ELR (cell line): ENCODE results near the gene CSF3R.

Experiments used
- DNase-seq: peaks from one replicate; pipeline ENCODE4 v3.0.0-alpha.2; 2015; ENCODE audit warnings: low read depth

Gene CSF3R

DNA sequence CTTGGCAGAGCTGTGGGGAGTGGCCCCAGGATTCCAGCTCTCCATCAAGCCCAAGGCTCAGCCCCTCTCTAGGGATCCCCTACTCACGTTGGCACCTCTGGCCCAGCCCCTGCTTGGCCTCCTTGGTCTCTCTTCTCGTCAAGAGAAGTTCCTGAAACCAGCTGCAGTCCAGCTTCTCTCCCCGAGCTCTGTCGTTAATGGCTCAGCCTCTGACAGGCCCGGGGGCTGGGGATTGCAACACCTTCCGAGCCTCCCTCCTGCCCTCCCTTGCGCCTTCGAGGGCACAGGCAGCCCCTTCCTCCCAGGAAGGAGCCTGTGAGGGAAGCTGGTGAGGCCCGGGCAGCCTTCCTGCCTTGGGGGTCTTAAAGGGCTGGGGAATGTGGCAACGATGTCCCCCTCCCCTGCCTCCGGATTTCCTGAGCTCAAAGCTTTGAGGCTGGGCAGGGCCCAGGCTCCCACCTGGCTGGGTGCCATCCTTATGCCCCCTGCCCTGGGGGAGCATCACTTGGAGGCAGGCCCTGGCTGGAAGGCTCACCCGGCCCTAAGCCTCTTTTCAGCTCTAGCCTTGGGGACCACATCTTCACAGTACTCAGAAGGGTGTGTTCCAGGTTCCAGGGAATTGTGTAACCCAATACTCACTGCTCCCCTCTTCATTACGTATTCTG lies at the start of gene CSF3R:
Gene CSF3R (minus strand): TSS at position 190 of the 665 bp plus-strand sequence. CDS start 3,417 bp downstream, outside the sequence.
- DNase-seq: no peak

DNA sequence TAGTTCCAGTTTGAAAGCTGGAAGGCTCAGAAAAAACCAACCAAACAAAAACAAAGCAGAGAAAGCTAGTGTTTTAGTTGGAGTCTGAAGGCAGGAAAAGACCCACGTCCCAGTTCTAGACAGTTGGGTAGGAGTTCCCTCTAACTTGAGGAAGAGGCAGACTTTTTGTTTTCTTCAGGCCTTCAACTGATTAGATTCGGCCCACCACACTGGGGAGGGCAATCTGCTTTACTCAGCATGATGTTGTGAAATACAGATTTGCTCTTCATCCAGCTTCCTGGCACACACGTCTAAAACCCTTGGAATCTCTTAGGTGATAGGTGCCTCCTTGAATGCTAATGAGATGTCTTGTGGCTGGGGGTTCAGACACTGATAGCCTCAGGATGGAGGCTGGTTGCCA lies 49.1 kb upstream of the CSF3R start:
- DNase-seq: no peak

DNA sequence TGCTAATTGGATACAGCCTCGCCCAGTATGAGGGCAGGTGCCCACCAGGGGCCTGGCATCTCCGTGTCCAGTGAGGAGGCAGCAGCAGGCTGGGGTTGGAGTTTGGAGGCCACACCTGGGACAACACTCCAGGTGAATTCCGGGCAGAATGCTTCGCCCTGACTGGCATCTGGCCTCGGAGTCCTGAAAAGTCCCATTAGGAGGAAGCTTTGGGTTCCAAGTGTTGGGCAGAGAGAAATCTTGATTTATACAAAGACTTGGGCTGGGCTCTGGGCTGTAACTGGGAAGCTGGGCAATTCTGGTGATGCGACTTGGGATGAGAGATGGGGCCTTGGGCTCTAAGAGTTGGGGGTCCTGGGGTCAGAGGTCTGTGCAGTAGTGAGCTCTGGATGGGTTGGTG lies 48.1 kb upstream of the CSF3R start:
- DNase-seq: no peak

DNA sequence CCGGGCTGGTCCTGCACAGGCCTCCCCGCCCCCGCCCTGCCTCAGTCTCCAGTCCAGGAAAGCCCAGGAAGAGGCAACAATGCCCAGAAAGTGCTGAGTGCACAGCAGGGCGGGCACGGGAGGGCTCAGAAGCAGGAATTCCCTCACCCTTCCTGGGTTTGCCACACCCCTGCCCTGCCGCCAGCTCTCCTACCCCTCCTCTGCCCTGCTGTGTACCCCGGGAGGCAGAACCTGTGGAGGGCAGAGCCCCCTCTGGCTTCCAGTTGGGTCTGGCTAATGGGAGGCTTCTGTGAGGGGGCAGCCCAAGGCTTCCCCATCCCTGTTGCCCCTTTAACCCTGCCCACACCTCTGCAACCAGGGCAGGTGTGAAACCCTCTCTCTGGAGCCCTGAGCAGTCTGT lies 47.5 kb upstream of the CSF3R start:
- no peak for DNase-seq

DNA sequence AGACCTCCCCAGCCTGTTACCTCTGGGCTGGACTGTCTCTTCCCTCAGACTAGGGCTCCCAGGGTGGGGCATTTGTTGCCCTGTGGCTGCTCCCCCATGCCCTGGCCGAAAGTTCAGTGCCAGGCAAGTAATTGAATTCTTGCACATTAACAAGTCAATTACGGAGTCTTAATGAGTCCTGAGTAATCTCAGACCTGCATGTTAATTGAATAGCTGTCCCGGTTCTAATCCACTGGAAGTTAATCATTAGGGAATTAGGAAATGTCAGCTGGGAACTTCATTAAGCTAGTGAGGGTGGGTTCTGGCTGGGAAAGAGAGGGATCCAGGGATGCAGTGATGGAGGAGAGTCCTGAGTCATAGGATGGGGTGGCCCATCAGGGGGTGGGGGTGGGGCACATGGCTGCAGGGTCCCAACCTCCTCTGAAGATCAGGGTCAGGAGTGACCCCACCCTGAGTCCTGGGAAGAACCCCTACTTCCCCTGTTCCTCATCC lies 47.1 kb upstream of the CSF3R start:
- DNase-seq: no peak

DNA sequence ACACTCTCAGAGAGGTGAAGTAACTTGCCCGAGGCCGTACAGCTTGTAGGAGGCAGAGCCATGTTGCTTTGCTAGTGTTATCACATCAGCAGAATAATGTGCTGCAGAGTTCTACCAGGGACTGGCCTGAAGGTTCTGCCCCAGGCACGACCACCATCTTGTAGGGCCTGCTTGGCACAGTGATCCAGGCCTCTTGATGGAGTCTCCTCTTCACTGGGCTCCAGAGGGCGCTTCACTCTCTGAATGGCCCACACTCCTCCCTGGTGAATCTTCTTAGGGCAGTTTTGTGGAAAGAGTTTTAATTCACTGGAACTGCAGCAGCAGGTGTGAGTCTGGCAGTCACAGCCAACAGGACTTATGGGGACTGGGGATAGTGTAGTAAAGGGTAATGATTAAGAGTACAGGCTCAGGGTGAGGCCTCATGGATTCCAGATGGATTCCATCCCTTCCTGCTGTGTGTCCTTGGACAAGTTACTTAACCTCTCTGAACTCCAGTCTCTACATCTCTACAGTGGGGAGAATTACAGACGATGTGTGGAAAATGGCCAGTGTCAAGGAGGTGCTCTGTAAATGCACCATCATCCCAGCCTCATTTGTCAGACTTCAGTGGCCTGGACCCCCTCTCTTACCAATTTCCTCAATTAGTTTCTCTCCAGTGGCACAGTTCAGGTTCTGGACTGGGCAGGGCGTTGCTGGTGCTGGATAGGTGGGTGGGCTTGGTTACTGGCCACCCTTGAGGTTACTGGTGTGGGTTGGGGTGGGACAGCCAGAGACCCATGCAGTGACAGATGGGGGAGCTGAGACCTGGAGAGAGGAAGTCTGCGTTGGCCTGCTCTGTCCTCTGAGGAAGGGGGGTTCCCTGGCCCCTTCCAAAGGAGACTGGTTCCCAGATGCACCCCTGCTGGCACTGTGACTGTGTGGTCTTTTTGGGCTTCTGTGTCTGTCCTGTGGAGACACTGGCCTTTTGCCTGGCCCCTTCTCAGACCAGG lies 45.9 kb upstream of the CSF3R start:
- DNase-seq: peak; percentile 16

DNA sequence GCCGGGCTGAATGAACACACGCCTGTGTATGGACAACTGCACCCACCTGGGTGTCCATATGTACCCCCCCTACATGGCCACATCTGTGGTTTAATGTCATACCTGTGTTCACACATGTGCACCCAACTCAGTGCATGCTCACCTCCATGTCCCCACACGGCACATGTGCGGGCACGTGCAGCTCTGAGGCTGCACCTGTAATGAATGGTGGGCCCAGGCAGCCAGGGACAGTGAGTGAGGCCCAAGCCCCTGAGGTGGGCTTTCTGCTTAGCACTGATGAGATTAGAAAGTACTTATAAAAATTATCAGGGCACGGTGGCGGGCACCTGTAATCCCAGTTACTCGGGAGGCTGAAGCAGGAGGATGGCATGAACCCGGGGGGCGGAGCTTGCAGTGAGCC lies 42.5 kb upstream of the CSF3R start:
- DNase-seq: no peak

DNA sequence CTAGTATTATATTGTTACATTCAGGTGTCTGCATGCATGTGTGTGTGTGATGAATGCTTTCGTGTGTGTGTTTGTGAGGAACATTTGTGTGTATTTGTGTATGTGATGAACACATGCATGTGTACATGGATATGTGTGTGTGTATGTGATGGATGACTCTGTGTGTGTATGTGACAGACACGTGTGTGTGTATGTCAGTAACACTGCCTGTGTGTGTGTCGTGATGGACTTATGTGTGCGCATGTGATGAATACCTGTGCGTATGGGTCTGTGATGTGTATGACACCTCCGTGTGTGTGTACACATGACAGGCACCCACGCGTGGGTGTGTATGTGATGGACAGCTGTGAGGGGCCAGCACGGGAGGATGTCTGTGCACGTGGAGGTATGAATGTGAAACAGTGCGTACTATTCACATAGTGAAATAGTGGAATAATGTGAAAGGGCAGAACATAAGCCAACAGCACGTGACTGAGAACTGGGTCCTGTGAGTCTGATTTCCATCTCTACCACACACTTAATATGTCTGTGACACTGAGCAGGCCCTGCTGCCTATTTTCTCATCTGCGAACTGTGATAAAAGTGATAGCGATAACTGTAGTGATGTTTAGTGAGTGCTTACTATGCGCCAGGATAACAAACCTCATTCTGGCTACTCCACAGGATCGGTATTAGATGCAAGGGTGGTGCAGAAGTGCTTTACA lies 41.8 kb upstream of the CSF3R start:
- no peak for DNase-seq

DNA sequence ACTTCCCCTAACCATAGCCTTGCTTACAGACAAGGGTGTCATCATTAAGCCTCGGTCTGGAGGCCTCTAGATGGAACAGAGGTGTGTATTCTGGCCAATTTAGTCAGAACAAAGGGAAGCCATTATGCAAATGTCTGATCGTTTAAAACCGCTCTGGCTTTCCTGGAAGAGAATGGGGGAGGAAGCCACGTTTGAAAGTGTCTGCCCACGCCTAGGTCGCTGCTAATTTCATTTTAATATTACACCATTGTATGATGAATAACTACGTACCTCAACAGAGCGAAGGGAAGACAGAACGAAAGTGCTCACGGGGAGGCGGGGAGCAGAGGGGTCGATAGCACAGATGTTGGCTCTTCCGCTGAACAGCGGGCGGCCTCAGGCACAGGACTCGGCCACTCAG lies 41.1 kb upstream of the CSF3R start:
- no peak for DNase-seq

DNA sequence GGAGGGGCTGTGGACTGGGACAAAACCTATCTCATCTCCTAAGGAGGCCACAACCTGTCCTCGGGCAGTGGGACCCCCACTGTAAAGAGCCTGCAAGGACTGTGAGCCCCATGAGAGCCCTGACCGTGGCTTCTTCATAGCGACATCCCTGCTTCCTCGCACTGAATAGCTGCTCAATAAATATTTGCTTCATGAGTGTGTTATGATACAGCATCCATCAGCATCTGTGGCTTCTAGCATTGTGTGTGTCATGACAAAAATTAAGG lies 40.5 kb upstream of the CSF3R start:
- DNase-seq: peak; percentile 26

DNA sequence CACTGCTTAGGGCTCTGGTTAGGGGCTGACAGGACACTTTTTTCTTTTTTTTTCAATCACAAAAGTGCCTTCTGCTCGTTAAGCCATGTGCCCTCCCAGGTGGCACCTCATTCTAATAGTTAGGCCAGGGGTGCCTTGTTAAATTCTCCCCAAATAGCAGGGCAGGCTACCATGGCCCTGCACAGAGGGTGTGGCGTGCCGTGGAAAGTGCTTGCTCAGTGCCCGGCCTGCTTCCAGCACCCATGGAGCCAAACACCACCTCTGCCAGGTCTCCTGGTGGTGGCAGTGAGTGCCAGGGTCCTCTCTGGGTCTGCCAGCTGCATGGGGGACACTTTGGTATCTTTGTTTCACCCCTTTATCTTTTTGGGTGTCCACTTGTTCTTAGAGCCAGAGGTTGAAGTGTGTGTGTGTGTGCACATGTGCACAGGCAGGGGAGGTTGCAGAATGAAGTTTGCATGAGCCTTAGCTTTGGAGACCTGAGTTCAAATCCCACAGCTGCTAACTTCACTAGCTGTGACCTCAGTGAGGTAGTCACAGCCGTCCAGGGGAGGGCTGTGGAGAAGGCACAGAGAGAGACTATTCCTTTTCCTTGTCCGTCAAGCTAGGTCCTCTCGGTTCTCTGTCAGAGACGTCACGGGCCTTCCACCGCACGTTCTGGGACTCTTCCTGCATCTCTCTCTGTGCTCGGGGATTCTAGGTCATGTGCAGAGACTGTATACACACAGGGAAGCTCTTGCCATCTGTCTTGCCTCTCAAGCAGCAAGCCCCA lies 39.9 kb upstream of the CSF3R start:
- DNase-seq: no peak

DNA sequence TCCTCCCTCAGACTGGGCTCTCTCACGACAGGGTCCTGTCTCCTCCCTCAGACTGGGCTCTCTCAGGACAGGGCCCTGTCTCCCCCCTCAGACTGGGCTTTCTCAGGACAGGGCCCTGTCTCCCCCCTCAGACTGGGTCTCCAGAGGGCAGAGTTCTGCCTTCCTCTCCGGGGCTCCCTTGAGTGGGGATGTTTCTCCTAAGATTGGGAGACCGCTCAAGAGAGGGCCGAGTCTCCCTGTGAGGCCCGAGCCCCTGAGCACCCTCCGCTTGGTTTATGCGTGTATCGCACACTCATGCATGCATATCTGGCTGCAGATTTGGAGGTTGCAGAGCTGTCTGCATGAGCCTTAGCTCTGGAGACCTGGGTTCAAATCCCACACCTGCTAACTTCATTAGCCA lies 39.3 kb upstream of the CSF3R start:
- DNase-seq: no peak

DNA sequence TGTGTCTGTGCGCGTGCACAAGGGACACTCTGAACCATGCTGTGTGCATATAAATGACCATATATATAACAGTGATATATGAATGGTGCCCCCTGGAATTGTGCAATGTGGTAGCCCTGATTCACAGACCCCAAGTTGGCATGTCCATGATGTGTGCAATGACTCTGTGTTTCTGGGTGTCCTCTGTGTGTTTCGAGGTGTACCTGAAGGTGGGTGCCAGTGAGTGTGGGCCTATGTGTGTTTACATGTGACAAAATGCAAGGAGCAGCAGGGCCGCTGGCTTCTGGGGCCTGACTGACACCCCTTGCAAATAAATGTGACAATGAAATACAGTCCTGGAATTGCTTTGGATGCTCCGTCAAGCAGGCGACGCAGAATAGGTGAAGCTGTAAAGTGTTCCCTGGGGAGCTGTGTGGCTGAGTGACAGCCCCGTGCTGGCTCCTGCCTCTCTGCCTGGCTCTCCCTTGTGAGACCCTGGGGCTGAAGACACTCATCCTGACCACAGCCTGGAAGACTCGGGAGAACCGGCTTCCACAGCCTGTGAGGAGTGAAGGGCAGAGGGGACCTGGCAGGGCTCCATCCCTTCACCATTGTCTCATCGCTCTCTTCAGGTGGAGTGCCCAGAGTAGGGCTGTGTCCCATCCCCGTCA lies 38.2 kb upstream of the CSF3R start:
- no peak for DNase-seq

DNA sequence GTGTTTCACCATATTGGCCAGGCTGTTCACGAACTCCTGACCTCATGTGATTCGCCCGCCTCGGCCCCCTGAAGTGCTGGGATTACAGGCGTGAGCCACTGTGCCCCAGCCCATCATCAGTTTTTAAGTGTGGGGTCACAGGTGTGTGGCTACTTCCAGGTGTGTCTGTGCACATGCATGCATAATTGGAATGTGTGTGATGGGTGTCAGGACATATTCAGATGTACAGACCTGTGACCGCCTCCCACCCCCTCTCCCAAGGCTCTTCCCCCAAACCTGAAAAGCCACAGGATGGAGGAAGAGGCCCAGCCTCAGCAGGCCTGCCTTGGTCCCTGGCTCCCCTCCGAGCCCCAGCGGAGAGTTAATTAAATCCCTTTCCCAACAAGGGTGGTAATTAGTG lies 37.3 kb upstream of the CSF3R start:
- DNase-seq: no peak

DNA sequence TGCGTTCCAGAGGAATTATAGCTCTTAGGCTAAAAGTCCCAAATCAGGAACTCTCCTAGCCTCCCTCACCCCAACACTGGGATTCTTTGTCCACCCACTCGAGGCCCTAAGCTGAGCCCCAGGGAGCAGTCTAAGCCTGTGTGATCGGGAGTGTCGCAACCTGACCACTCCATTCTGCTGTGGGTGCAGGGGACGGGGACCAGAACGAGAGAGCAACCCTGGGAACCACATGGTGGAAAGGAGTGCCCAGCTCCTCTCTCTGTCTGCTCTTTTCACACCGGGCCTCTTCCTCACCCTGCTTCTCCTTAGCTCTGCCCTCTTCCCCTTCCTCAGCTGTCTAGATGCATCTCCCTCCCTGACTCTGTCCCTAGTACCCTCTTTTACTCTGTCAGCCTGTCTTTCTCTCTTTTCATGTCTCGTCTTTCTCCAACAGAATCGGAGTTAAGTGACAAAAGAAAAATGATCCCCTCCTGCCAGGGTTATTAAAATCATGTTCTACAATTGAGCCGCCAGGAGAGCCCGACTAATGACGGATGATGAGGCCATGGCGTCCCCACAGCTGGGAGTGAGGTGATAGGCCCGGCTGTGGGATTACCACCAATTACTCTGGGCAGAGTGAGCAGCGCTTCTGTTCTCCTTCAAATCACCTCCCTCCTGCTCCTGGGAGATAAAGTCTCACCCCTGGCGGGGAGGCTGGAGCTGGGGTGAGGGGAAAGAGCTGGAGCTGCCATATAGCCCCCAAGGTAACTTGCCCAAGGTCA lies 34.5 kb upstream of the CSF3R start:
- no peak for DNase-seq

DNA sequence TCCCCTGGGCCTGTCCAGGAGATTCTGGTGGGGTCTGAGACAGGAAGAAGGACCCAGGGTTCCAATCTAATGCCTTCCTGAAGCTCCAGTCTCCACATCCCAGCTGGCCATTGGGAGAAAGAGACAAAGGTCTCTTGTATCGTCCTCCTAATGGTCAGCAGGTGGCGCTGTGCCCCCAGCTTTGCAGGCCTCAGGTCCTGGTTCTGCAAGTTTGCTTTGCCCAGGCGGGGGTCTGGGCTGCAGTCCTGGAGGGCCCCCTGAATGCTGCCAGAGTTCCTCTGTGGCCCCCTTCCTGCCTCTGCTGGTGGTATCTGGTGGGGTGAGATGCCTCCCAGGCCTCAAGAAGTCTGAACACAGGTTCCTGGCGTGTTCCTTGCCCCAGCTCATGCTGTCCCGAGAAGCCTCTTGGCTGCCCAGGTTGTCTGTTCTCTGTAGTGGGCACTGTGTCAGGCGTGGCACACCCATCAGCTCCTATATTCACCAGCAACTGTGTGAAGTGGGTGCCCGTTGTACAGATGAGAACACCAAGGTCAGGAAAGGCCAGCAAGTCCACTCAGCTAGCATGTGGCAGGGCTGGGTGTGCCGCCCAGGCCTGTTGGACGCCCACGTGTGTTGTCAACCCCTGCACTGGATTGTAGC lies 33.8 kb upstream of the CSF3R start:
- peak; percentile 69 for DNase-seq

DNA sequence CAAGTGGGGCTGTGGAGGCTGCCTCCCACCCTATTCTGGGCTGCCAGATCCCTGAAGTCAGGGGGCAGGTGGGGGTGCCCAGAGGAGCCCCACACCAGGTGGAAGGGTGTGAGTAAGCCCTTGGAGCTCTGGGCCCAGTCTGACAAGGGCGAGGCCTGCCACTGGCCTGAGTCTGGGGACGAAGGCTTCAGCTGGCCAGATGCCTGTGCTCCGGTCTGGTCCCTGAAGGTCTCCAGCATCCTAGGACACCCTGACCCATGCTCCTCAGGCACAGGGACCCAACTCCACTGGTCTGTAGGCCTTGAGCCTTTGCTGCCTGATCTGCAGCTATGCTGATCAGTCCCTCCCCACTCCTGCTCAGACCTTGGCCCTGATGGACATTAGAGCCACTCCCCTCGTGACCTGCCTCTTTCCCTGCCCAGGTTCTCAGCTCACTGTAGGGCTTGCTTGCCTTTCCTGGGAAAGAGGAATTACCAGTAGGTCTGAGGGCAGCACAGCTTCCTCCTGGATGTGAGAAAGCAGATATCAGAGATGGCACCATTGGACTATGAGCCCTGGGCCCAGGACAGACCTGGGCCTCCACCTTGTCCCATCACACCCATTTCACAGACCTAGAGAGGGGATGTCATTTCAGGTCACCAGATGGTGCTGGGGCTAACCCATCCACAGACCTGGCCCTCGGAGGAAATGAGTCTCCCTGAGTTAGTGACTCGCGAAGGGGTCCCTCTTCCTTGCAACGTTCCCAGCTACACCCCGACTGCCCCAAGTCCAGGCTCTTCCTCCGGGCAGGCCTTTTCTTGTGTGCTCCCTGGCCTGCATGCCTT lies 32.8 kb upstream of the CSF3R start:
- no peak for DNase-seq

DNA sequence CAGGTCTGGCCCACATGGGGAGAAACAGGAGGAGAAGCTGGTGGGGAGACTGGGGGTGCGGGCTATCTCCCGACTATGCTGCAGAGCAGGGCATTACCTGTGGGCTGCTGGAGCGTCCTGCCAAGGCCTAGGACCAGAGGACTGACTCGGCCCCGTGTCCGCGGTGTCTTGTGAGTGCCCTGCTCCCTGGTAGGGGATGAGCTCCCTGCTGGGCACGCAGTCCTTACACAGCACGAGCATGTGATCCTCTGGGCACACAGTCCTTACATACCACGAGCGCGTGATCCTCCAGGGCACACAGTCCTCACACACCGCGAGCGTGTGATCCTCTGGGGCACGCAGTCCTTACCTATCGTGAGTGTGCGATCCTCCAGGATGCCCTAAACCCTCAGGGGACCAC lies 31.8 kb upstream of the CSF3R start:
- no peak for DNase-seq
